ENCODE data around the gene MC5R. TPM values are rescaled to one million over a fixed set of nuclear protein-coding genes. Genes with fewer than 3 reads are reported as not detected.

The MC5R gene
- total and polyA plus RNA-seq, 3 donors from 2014 or later = 0.31 to 0.74 TPM; not detected in 1

GRCh38 chr18:13868501-13869271, 44.7 kb downstream of the MC5R start:
- intact Hi-C loops (cut with DNase I; ENCODE audit: low total_unique reads) = no loop called here
- no peak overlapping the region for H3K27ac ChIP-seq
- no peaks in the 10 kb centered on the region for H3K36me3 ChIP-seq (ENCODE audit: low read depth, missing control alignments)
- H3K9me3 ChIP-seq = no peaks in the 10 kb centered on the region
- no peaks in the 10 kb centered on the region for H3K27me3 ChIP-seq
- H3K4me1 ChIP-seq = no peaks in the 10 kb centered on the region
- WGBS, 2 donors = 0 to 2% methylated on average over 15 to 51 of the region's 51 CpGs
- peak overlapping the region in 1 of 2 donors; percentile 31 for H3K4me3 ChIP-seq
- no peak for DNase-seq
- TF ChIP-seq, protein P1, sequence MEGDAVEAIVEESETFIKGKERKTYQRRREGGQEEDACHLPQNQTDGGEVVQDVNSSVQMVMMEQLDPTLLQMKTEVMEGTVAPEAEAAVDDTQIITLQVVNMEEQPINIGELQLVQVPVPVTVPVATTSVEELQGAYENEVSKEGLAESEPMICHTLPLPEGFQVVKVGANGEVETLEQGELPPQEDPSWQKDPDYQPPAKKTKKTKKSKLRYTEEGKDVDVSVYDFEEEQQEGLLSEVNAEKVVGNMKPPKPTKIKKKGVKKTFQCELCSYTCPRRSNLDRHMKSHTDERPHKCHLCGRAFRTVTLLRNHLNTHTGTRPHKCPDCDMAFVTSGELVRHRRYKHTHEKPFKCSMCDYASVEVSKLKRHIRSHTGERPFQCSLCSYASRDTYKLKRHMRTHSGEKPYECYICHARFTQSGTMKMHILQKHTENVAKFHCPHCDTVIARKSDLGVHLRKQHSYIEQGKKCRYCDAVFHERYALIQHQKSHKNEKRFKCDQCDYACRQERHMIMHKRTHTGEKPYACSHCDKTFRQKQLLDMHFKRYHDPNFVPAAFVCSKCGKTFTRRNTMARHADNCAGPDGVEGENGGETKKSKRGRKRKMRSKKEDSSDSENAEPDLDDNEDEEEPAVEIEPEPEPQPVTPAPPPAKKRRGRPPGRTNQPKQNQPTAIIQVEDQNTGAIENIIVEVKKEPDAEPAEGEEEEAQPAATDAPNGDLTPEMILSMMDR (IDR thresholded peaks at IDR 0.05) = no peak
- no peak for TF ChIP-seq POLR2A (IDR thresholded peaks at IDR 0.05)

DNA sequence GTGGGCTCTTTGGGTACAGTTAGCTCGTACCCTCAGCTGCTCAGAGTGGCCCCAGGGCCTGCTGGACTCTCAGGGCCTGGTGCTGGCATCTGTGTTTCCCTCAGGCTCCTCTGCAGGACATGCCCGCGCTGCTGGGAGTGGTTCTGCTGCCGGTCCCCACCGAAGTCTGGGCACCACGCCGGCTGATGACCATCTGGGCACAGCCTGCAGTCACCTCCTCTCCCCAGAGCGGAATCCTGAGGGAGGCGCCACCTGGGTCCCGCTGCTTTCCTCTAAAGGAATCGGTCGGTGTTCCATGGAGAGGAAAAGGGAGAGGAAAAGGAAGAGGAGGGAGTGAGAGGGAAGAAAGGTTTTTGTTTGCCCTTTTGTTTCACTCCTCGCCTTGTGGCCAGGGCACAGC, 47.8 kb downstream of the MC5R start:
- Histone ChIP-seq H3K4me1 (no peaks in the 10 kb centered on the region), H3K36me3 (ENCODE audit: low read depth, missing control alignments) (no peaks in the 10 kb centered on the region), H3K4me3 (no peak overlapping the region), H3K9me3 (no peaks in the 10 kb centered on the region), H3K27ac (no peak overlapping the region), H3K27me3 (no peaks in the 10 kb centered on the region)
- intact Hi-C loops (cut with DNase I; ENCODE audit: low total_unique reads) = no loop called here
- no peak for DNase-seq
- TF ChIP-seq, protein P1 (IDR thresholded peaks at IDR 0.05) = no peak
- no peak for TF ChIP-seq POLR2A (IDR thresholded peaks at IDR 0.05)
- 51 to 56% methylated on average over 10 to 13 of the region's 13 CpGs for WGBS, 2 donors

GRCh38 chr18:13872373-13872772, 48.4 kb downstream of the MC5R start:
- 56 to 62% methylated on average over 12 to 14 of the region's 14 CpGs for WGBS, 2 donors
- TF ChIP-seq POLR2A (IDR thresholded peaks at IDR 0.05) = no peak
- TF ChIP-seq, protein P1 (IDR thresholded peaks at IDR 0.05) = no peak
- no peak overlapping the region for H3K4me3 ChIP-seq
- H3K9me3 ChIP-seq = no peaks in the 10 kb centered on the region
- H3K27ac ChIP-seq = no peak overlapping the region
- DNase-seq = no peak
- no peaks in the 10 kb centered on the region for H3K27me3 ChIP-seq
- no peaks in the 10 kb centered on the region for H3K4me1 ChIP-seq
- intact Hi-C loops (cut with DNase I; ENCODE audit: low total_unique reads) = no loop called here
- no peaks in the 10 kb centered on the region for H3K36me3 ChIP-seq (ENCODE audit: low read depth, missing control alignments)

- TF ChIP-seq, protein P1 (IDR thresholded peaks at IDR 0.05) = no peak
- TF ChIP-seq POLR2A (IDR thresholded peaks at IDR 0.05) = no peak
These were observed 49.0 kb downstream of the MC5R start for GRCh38 chr18:13872932-13873331.

GRCh38 chr18:13874558-13874957, 50.6 kb downstream of the MC5R start:
- no peaks in the 10 kb centered on the region for H3K9me3 ChIP-seq
- no peaks in the 10 kb centered on the region for H3K4me1 ChIP-seq
- intact Hi-C loops (cut with DNase I; ENCODE audit: low total_unique reads) = no loop called here
- H3K36me3 ChIP-seq (ENCODE audit: low read depth, missing control alignments) = no peaks in the 10 kb centered on the region
- 83 to 86% methylated on average over 4 of the region's 4 CpGs for WGBS, 2 donors
- no peak for DNase-seq
- no peak overlapping the region for H3K4me3 ChIP-seq
- no peak for TF ChIP-seq POLR2A (IDR thresholded peaks at IDR 0.05)
- TF ChIP-seq, protein P1 (IDR thresholded peaks at IDR 0.05) = no peak
- H3K27ac ChIP-seq = no peak overlapping the region
- no peaks in the 10 kb centered on the region for H3K27me3 ChIP-seq

More at GRCh38 chr18:13872932-13873331, 49.0 kb downstream of the MC5R start:
- Histone ChIP-seq H3K27me3 (no peaks in the 10 kb centered on the region), H3K9me3 (no peaks in the 10 kb centered on the region), H3K4me1 (no peaks in the 10 kb centered on the region), H3K4me3 (no peak overlapping the region), H3K36me3 (ENCODE audit: low read depth, missing control alignments) (no peaks in the 10 kb centered on the region), H3K27ac (no peak overlapping the region)
- intact Hi-C loops (cut with DNase I; ENCODE audit: low total_unique reads) = no loop called here
- 52 to 63% methylated on average over 5 of the region's 5 CpGs for WGBS, 2 donors
- DNase-seq = no peak

Data from testis (tissue), 3 donors.